Suppressor macrophage treated with lipopolysaccharide for 1 hour (primary cell): ENCODE data around the gene UAP1L1.
"Not testable (repeated sequence)": the region's sequence is repeated elsewhere in the genome, so short reads cannot be mapped to it uniquely, and the experiment has no call there.

Source experiments
- DNase-seq, 3 donors: peaks; one replicate each; pipeline ENCODE4 v3.0.0-alpha.2; 2020 to 2022

UAP1L1 gene

DNA sequence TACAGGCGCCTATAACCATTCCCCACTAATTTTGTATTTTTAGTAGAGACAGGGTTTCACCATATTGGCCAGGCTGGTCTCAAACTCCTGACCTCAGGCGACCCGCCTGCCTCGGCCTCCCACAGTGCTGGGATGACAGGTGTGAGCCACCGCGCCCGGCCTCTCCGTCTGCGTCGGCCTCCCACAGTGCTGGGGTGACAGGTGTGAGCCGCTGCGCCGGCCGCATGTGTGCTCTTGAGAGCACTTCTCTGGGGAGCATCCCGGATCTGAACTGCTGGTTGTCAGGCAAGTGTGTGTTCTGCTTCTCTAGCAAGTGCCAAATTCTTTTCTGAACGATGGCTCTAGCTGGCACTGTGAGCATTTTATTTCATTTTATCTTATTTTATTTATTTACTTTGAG is 19.8 kb upstream of the UAP1L1 start:
- no peak for DNase-seq

GRCh38 chr9:137058521-137059234 is 18.6 kb upstream of the UAP1L1 start:
- no peak for DNase-seq

- no peak for DNase-seq
Observed at GRCh38 chr9:137062384-137062783, 14.9 kb upstream of the UAP1L1 start.

- DNase-seq = not testable (repeated sequence)
Observed at GRCh38 chr9:137062798-137063197, 14.5 kb upstream of the UAP1L1 start.

DNA sequence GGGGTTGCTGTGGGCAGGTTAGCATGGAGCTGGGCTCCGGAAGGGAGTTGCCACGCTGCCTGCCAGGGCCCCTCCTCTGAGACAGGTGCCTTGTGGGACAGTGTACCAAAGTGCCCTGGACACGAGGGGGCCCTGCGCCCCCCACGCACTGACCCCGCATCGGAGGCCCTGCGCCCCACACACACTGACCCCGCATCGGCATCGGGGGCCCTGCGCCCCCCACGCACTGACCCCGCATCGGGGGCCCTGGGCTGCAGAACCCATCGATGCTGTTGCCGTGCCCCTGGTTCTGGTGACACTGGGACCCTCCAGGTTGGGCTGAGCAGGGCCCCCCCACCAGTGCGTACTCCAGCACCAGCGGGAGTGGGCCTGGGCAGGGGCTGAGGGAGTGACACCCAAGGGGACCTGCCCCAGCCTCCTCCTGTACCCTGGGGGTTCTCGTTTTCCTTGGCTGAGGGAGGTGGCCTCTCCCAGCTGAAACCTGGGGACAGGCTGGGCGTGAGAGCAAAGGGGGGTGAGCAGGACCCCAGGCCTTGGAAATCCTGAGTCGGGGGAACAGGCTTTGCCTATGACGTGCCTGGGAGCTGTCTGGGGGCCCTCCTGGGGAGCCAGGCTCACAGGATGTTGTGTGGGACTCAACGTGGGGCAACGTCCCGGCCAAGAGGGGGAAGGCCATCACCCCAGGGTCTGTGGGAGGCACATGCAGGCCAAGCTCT is 13.8 kb upstream of the UAP1L1 start:
- no peak for DNase-seq

- peak; percentile 68 to 84 (median 81) for DNase-seq
Observed at GRCh38 chr9:137064027-137064879, 13.1 kb upstream of the UAP1L1 start.

- DNase-seq = no peak
Observed at GRCh38 chr9:137064880-137065164, 12.5 kb upstream of the UAP1L1 start.

DNA sequence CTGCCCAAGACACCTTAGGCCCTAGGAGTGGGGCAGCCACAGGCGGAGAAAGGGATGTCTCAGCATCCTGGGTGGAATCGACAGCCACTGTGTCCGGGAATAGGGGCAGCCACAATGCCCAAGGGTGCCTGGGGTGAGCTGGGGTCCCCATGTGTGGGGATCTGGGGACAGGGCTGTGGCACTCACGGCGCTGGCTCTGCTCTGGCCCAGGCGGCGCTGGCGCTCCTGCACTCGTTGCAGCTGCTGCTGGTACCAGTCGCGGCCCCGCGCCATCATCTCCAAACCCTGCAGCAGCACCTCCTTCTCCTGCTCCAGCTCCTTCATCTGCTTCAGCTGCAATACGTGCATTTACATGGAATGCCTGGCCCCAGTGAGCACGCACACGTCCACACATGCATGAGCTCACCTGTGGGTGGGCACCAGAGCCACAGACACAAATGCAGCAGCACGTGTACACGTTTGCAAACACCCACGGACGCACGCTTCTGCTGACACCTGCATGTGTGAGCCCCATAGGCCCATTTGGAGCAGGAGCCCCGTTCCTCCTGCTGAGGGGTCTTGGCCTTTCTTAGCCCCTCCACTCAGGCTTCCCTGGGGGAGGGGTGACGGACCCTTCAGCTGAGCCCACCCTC is 11.9 kb upstream of the UAP1L1 start:
- no peak for DNase-seq

DNA sequence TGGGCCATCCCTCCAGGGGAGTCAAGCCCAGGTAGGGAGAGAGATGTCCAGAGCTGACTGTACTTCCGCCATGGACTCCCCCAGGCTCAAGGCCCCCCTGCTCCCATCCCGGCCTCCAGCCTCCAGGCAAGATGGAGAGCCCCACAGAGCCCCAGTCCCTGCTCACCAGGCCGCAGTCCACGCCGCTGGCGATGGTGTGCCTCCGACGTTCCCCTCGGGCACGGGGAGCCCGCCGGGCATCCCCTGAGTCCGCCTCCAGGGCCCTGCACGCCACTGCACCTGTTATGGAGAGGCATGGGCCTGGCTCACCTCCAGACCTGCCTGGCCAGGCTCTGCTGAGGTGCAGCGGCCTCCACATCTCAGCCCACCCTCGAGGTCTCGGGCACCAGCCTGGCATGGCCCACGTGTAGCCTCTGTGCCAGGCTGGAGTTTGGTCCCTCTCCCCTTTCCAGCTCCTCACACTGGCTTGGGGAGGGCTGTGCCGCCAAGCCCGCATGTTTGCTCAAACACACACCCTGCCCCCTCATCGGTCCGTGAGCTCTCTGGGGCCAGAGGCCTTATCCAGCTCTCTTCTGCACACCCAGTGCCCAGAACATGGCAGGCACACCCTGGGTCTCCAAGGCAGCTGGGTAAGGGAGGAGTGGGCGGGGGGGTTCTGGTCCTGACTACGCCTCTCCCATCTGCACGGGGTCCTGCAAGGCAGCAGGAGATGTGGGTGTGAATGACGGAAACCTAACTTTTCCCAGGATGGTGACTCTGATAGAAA is 11.0 kb upstream of the UAP1L1 start:
- DNase-seq = no peak

DNA sequence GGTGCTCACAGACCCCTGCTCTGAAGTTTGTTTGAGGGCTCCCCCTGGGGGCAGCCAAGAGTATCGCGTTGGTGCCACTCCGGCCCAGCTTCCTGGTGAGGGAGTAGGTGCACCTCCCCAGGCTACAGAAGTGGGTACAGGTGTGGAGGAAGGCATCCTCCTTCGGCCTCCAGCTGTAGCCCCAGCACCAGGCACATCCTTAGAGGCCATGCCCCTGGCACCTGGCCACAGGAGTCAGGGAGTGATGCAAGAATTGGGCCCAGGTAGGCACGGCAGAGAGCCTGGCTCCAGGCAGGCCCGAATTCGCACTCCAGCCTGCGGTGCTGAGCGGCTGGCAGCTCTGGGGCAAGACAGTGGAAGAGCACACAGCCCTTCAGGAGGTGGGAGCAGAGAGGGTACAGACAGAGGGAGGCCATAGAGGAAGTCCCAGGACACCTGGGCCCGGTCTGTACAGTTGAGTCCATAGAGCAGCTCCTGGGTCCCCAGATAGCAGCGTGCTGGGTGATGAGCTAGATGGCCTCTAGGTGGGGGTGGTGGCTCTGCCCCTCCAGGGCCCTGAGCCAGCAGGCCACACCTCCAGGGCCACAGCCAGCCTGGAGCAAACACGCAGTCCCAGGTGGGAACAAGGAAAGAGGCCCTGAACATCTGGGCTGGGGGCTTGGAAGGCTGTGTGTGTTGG is 9.3 kb upstream of the UAP1L1 start:
- DNase-seq = peak; percentile 85 to 89 (median 86)

- no peak for DNase-seq
Observed at GRCh38 chr9:137068539-137069507, 8.5 kb upstream of the UAP1L1 start.

DNA sequence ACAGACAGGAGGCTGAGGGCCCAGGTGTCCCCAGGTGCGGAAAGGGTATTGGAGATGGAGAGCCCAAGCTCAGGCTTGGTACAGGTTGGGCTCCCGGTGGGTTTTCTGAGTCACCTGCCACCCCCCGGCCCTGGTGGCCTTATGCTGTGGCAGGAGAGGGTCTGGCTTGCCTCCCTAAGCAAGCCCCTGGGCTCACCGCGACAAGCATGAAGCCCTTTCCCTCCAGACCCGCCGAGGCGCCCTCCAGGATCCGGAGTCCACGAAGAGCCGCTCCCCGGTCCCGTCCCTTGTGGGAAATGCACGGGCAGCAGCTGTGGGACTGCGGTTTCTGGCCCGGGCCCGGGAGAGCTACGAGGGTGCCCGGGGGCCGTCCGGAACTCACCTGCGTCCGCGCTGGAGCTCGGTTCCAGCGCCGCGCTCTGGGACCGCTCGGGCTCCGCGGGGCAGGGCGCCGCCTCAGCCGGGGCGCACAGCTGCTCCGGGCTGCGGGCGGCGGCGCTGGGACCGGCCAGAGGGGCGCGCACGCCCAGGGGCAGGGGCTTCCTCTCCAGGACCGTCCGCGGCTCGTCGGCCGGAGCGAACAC is 7.7 kb upstream of the UAP1L1 start:
- peak in 1 of 3 donors; percentile 34 for DNase-seq

DNA sequence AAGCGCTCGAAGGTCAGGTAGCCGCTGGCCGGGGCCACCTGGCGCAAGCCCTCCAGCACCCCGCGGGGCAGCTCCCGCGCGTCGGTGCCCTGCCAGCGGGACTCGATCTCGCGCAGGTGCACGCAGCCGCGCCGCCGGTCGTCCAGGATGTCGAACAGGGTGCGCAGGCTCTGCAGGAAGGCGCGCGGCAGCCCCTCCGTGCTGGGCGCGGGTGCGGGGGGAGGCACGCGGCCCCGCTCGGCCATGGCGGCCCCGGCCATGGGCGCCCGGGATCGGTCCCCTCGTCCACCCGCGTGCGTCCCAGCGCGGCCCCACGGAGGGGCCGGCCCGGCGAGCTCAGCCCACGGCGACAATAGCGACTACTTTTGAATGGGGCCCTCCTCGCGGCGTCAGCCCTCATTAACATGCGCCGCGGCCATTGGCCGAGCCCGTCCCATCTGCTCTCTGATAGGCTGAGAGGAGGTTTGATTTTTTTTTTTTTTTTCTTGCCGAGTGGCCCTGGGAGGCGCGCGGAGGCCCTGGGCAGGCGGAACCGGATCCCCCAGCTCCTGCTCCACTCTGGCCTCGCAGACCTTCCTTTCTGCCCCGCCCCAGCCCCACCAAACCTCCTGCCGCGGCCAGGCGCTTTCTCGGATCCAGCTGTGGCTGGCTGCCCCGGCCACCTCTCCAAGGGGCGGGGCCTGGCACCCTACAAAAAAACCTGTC is 7.0 kb upstream of the UAP1L1 start, which contains the start of gene SAPCD2:
SAPCD2 (minus strand) TSS at position 357 of the 705 bp plus-strand sequence; CDS start at position 260, 97 bp downstream.
- peak; percentile 95 for DNase-seq

- DNase-seq = peak in 1 of 3 donors; percentile 49
Observed at GRCh38 chr9:137070906-137071275, 6.4 kb upstream of the UAP1L1 start.

- no peak for DNase-seq
Observed at GRCh38 chr9:137071282-137071681, 6.0 kb upstream of the UAP1L1 start.

- DNase-seq = no peak
Observed at GRCh38 chr9:137073992-137074399, 3.3 kb upstream of the UAP1L1 start.

DNA sequence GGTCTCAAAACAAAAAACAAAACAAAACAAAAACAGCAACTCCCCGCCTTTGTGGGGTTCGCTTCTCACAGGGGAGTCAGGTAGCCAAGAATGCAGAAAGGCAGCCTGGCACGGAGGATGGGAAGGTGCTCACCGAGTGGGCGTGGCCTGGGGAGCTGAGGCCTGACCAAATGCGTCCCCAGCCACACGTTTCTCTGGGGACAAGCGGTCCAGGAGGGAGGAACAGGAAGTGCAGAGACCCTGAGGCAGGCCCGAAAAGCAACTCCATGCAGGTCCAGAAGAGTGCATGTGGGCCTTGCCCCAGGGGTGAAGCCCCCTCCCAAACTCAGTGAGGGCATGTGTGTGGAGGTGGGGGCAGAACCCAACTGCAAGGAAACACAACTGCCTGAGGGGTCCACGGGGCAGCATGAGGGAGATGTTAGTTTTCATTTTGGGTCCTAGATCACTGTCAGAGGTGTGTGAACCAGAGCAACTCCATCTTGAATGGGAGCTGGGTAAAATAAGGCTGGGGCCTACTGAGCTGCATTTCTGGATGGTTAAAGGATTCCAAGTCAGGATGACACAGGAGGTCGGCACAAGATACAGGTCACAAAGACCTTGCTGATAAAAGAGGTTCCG is 2.6 kb upstream of the UAP1L1 start:
- no peak for DNase-seq

- peak; percentile 40 to 53 (median 51) for DNase-seq
Observed at GRCh38 chr9:137075275-137075775, 2.0 kb upstream of the UAP1L1 start.

DNA sequence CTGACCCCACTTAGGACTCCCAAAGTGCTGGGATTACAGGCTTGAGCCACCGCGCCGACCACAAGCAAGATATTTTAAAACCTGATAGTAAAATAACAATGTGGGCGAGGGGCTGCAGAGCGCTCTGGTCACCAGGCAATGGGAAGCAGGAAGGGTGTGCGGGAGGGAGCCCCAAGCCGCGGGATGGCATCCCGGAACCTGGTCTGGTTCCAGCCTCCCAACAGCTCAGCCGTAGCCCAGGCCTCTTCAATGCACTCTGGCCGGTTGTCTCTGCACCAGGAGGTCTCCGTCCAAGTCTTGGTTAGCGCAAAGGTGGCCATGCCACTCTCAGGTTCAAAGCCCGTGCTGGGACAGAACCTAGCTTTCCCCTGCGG is 694 bp upstream of the UAP1L1 start:
- DNase-seq = no peak
